Hematopoietic multipotent progenitor cell treated with erythropoietin and hydrocortisone succinate and interleukin-3 and kit ligand, for 4 days (in vitro differentiated cells): ENCODE measurements around the gene ZCCHC7.
A peak's percentile ranks its signal among the peaks of the same experiment; 100 is the strongest.
"Not testable (repeated sequence)": the region's sequence is repeated elsewhere in the genome, so short reads cannot be mapped to it uniquely, and the experiment has no call there.

ENCODE experiments used
- DNase-seq: peaks from one replicate; pipeline ENCODE4 v3.0.0-alpha.2; 2015

Gene ZCCHC7

DNA sequence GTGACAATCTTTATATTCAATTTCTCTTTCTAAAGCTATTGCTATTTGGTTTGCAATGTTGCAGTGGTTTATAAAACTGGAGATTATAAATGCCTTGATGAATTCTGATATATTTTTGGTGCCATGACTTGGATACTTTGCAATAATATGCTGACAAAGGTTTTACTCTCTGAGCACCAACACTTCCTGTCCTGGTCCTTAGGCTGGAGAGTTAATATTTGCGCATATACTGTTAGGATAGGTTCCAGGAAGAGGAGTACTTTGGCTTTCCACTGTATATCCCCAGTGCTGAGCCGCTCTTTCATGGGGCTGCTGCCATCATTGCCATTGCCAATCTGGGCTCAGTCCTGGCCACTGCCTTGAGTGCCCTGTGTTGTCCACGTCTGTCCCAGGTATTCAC lies 139.6 kb downstream of the ZCCHC7 start:
- DNase-seq = no peak

DNA sequence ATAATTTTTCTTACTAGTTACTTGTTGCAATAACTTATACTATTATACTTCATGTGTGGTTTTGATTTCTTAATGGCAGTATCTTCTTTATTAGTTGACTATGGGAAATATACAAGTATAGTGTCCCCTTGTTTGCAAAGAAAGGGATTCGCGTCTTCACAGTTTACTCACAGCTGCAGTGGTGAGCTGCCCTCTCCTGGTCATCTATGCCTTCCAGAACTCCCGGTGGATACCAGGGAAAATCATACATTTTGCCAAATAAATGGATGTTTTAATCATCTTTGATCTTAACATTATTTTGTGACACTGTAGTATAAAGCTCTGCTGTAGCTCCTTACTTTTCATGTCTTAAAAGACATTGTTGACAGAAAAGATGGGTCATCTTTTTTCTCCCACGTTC lies 142.0 kb downstream of the ZCCHC7 start:
- peak; percentile 15 for DNase-seq

DNA sequence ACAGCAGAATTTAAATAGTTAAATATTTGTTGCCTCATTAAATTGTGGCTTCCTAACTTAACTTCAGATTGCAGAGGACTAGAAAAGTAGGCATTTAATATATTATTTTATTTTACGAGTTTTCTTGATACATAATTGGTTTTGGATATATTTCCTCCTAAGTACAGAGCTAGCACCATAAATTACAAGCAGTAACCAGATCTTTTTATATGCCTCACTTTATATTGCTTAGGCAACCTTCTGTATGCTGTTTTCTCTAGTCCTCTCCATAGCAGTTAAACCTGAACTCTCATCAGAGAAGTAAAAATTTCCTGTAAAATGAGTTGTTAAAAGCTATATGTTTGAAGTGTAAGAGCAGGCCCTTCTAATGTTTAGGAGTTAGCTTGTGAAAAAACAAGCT lies 144.2 kb downstream of the ZCCHC7 start:
- DNase-seq = no peak

- no peak for DNase-seq
Measured at GRCh38 chr9:37266630-37267029, 146.3 kb downstream of the ZCCHC7 start.

DNA sequence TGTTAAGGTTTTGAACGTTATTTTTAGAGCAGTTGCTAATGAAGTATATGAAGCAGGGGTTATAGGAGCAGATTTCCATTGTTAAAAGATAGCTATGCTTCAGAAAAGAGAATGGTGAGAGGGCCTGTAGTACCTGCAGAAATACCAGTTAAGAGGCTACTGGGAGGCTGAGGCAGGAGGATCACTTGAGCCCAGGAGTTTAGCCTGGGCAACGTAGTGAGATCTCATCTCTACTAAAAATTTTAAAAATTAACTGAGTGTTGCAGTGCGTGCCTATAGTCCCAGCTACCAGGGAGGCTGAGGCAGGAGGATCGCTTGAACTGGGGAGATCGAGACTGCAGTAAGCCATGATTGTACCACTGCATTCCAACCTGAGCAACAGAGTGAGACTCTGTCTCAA lies 148.8 kb downstream of the ZCCHC7 start:
- no peak for DNase-seq

DNA sequence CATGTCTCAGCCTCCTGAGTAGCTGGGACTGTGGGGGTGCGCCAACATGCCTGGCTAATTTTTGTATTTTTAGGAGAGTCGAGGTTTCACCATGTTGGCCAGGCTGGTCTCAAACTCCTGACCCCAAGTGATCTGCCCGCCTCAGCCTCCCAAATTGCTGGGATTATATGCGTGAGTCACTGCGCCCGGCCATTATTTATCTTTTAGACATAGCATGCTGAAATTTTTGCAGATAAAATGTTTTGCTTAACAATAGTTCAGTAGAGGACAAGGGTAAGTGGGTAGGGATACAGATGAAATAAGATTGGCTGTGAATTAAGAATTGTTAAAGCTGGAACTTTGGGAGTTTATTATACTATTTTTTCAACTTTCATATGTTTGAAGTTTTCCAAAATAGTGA lies 151.3 kb downstream of the ZCCHC7 start:
- DNase-seq = no peak

GRCh38 chr9:37273595-37273994 lies 153.2 kb downstream of the ZCCHC7 start:
- DNase-seq = no peak

GRCh38 chr9:37281541-37281940 lies 161.2 kb downstream of the ZCCHC7 start:
- no peak for DNase-seq

DNA sequence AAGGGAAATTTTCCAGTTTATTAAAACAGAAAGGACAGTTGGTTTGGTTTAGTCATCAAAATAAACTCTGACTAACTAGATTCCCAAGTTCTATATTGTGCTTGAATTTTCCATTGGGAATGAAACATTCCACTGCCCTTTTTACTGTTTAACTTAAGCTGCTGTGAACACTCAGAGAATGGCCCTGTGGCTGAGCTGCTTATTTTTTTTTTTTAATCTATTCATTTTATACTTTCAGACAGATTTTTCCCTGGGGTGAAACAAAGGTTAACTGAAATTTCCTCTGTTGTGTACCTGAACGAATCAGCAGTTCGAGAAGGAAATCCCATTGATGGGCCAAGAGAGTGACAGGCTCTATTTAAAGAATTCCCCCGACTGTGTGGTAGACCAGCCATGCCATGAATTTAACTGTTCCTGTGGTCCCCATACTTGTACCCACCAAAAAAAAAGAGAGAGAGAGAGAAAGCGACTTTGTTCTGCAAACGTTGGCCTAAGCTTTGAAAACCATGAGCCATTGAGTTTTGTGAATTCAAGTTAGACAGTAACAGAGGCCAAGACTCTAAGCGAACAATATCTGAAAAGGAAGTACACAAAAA lies 163.5 kb downstream of the ZCCHC7 start:
- no peak for DNase-seq

GRCh38 chr9:37284636-37285035 lies 164.3 kb downstream of the ZCCHC7 start:
- DNase-seq = no peak

DNA sequence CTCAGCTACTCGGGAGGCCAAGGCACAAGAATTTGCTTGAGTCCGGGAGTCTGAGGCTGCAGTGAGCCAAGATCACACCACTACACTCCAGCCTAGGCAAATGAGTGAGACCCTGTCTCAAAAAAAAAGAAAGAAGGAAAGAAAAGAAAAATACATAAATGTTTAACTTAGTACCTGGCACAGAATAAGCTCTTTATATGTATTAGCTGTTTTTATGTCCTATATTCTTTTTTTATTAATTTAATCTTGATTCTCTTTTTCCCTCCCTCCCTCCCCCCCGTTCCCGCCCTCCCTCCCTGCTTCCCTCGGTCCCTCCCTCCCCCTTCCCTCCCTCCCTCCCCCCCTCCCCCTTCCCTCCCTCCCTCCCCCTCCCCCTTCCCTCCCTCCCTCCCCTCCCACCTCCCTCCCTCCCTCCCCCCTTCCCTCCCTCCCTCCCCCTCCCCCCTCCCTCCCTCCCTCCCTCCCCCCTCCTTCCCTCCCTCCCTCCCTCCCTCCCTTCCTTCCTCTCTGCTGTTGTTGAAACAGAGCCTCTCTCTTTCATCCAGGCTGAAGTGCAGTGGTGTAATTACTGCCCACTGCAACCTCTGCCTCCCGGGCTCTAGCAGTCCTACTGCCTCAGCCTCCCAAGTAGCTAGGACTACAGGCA lies 166.3 kb downstream of the ZCCHC7 start:
- no peak for DNase-seq

DNA sequence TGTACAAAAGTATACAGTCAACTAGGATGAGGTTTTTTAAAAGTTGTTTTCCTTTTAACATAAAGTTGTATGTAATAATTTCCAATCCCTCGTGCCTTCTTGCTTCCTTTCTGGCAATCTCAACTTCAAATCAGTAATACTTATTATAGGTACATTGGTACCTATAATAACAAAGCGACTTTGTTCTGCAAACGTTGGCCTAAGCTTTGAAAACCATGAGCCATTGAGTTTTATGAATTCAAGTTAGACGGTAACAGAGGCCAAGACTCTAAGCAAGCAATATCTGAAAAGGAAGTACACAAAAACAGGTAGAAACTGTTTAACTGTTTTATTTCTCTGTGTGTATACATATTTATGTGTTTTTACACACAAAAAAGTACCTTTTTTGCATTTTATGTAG lies 166.9 kb downstream of the ZCCHC7 start:
- no peak for DNase-seq

- no peak for DNase-seq
Measured at GRCh38 chr9:37289631-37290030, 169.3 kb downstream of the ZCCHC7 start.

DNA sequence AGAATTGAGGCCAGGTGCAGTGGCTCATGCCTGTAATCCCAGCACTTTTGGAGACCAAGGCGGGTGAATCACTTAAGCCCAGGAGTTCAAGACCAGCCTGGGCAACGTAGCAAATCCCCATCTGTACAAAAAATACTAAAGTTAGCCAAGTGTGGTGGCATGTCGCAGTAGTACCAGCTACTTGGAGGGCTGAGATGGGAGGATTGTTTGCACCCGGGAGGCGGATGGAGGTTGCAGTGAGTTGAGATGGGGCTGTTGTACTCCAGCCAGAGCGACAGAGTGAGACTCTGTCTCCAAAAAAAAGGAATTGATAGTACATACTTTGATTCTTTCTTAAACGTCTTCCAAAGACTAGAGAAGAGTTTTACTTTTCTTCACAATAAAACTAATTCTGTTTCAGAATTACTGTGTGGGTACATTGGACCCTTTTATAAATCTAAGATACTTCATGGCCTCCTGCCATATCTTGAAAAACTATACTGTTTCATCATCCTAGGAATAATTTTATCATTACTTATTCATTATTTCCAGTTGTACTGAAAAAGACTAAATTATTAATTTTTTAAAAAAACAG lies 170.1 kb downstream of the ZCCHC7 start:
- no peak for DNase-seq

GRCh38 chr9:37290940-37291485 lies 170.6 kb downstream of the ZCCHC7 start:
- DNase-seq = no peak

DNA sequence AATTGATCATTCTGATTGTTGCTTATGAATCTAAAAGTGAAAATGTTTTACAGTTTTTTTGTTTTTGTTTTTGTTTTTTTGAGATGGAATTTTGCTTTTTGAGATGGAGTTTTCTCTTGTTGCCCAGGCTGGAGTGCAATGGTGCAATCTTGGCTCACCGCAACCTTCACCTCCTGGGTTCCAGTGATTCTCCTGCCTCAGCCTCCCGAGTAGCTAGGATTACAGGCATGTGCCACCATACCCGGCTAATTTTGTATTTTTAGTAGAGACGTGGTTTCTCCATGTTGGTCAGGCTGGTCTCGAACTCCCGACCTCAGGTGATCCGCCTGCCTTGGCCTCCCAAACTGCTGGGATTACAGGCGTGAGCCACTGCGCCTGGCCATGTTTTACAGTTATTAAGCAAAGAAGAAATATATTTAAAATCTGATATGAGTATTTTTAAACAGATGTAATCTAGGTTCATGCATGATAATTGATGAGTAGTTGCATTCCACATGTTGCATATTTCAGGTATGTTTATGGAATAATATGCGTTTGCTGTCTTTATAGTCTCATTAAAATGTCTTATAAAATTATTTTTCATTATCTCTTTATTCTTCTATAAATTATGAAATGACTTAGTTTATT lies 171.4 kb downstream of the ZCCHC7 start:
- not testable (repeated sequence) for DNase-seq

GRCh38 chr9:37292896-37293295 lies 172.5 kb downstream of the ZCCHC7 start:
- DNase-seq = no peak

DNA sequence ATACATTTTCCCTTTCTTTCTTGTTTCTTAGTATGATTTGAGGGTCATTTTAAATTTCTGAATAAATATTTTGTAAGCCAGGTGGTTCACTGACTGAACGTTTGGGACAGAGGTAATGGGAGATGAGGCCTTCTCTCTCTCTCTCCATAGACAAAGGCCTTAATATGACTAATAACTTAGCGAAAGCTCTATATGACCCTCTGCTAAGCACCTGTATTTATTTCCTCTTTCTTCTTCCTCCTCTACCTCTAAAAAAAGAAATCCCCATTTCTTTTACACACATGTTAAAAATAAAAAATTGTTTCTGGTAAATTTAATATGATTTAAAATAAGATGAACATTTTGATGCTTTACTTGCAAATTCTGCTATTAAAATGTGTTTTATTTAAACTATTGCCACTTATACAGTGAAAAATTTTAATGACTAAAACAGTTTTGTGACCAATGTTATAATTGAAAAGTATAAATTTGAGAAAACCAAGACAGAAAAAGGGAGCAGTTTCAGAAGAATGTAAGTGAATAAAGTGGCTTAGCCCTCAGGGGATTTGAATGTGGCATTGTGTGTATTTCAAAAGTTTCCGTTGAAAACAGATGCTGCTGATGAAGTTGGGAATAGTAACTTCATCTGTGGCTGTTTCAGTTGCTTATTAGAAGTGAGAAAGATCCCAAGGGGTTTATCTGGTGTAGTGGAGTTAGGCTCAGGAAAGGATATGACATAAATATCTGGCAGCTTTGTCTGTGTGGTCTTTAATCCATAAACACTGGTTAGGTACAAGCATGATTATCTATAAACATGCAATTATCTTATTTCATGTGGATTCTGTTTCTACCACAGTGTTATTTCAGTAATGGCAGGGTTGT lies 173.5 kb downstream of the ZCCHC7 start:
- DNase-seq = peak; percentile 16

DNA sequence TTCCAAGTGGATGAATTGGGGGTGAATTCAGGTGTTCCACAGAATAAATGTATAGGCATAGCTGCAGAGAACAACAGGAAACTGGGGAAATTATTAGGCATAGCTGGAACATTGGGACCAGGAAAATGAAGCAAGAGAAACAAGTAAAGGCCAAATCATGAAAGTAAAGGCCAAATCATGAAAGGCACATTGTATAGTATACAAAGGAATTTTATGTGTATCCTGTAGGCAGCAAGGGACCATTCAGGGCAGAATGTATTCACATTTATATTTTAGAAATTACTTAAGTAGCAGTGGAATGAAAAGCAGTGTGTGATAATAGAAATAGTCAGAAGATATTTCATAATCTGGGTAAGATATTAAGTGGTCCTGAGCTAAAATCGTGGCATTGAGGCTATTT lies 174.8 kb downstream of the ZCCHC7 start:
- DNase-seq = no peak

GRCh38 chr9:37295796-37296195 lies 175.4 kb downstream of the ZCCHC7 start:
- DNase-seq = peak; percentile 71

GRCh38 chr9:37297592-37297991 lies 177.2 kb downstream of the ZCCHC7 start:
- DNase-seq = no peak

- peak; percentile 17 for DNase-seq
Measured at GRCh38 chr9:37300620-37301019, 180.2 kb downstream of the ZCCHC7 start.
